Stimulated activated naive B cell treated with anti-CD40 and anti-IgM and Interleukin-4, amounts not matched to agents 10 μg/mL and 1 μg/mL and 100 μg/mL, for 72 hours (primary cell): ENCODE measurements around the gene FKBP2.
A peak's percentile ranks its signal among the peaks of the same experiment; 100 is the strongest.

Experiments
- ATAC-seq, 2 donors: fragments of 150-1000 bp; cut with Tn5 transposase; replicated peaks; 2 replicates each; pipeline ENCODE4 v1.10.0; 2021; ENCODE audit warnings: moderate library complexity in 1 of 2
- DNase-seq: peaks from one replicate; pipeline ENCODE4 v3.0.0; 2021
- H3K27ac Mint-ChIP-seq: one replicate; pipeline ENCODE4 v1.8.0; 2022; ENCODE audit warnings: mild to moderate bottlenecking, mixed read lengths
- H3K27me3 Mint-ChIP-seq, 2 donors: one replicate each; pipeline ENCODE4 v1.8.0; 2022; ENCODE audit warnings: mixed read lengths in 2 of 2
- H3K36me3 Mint-ChIP-seq, 2 donors: one replicate each; pipeline ENCODE4 v1.8.0; 2022; ENCODE audit warnings: mixed read lengths in 2 of 2, mild to moderate bottlenecking in 1 of 2
- H3K4me1 Mint-ChIP-seq, 2 donors: one replicate each; pipeline ENCODE4 v1.8.0; 2022; ENCODE audit warnings: mixed read lengths in 2 of 2, mild to moderate bottlenecking in 1 of 2
- H3K4me3 Mint-ChIP-seq, 2 donors: one replicate each; pipeline ENCODE4 v1.8.0; 2022; ENCODE audit warnings: mild to moderate bottlenecking in 2 of 2, mixed read lengths in 2 of 2, moderate library complexity in 1 of 2
- H3K9me3 Mint-ChIP-seq, 2 donors: one replicate each; pipeline ENCODE4 v1.8.0; 2022; ENCODE audit warnings: mixed read lengths in 2 of 2, mild to moderate bottlenecking in 1 of 2

Gene FKBP2

DNA sequence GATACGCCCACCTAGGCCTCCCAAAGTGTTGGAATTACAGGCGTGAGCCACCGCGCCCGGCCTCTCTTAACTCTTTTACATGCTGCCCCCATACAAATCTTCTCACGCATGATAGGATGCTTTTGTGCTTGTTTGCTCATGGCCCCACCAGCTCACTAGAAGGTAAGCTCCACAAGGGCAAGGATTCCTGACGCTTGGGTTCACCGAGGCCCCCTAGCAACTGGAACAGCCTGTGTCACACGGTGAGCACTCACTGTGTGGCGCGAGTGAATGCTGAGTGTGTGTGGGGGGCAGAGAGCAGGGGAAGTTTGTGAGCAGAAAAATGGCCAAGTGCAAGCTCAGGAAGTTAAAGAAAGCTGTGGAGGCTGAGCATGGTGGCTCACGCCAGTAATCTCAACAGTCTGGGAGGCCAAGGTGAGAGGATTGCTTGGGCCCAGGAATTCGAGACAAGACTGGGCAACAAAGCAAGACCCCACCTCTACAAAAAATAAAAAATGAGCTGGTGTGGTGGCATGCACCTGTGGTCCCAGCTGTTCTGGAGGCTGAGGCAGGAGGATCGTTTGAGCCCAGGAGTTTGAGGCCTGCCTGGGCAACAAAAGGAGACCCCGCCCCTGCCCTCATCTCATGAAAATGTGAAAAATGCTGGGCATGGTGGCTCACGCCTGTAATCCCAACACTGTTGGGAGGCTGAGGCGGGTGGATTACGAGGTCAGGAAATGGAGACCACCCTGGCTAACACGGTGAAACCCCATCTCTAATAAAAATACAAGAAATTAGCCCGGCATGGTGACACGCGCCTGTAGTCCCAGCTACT is 41.3 kb downstream of the FKBP2 start:
- no peak overlapping the region for H3K4me3 Mint-ChIP-seq
- H3K36me3 Mint-ChIP-seq, result peaks cover 19 to 30% of the 10 kb centered on the region in 2 donors
- no peak for DNase-seq
- no peak for ATAC-seq
- H3K27me3 Mint-ChIP-seq, result no peaks in the 10 kb centered on the region
- H3K27ac Mint-ChIP-seq, result no peak overlapping the region
- H3K9me3 Mint-ChIP-seq, result no peaks in the 10 kb centered on the region
- peaks cover 23 to 41% of the 10 kb centered on the region in 2 donors for H3K4me1 Mint-ChIP-seq

DNA sequence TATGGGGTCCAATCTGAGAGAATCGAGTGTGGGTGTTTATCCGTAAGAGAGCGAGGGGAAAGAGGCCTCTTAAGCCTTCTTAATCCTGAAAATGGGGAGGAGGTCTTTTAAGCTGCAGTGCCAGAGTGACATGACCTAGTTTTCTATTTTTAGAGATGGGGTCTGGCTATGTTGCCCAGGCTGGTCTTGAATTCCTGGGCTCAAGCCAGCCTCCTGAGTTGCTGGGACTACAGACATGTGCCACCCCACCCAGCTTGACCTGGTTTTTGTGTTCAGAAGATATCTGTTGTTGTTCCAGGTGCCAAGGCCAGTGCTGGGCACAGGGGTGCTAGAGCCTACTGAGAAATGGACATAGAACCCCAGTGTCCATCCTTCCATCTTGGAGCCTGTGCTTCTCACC is 42.2 kb downstream of the FKBP2 start:
- H3K4me3 Mint-ChIP-seq, result peak overlapping the region; percentile 45 to 68
- H3K27me3 Mint-ChIP-seq, result no peaks in the 10 kb centered on the region
- ATAC-seq (no peak), DNase-seq (no peak)
- peaks cover 25 to 47% of the 10 kb centered on the region in 2 donors for H3K4me1 Mint-ChIP-seq
- H3K36me3 Mint-ChIP-seq, result peaks cover 19 to 30% of the 10 kb centered on the region in 2 donors
- H3K9me3 Mint-ChIP-seq, result no peaks in the 10 kb centered on the region
- H3K27ac Mint-ChIP-seq, result no peak overlapping the region

DNA sequence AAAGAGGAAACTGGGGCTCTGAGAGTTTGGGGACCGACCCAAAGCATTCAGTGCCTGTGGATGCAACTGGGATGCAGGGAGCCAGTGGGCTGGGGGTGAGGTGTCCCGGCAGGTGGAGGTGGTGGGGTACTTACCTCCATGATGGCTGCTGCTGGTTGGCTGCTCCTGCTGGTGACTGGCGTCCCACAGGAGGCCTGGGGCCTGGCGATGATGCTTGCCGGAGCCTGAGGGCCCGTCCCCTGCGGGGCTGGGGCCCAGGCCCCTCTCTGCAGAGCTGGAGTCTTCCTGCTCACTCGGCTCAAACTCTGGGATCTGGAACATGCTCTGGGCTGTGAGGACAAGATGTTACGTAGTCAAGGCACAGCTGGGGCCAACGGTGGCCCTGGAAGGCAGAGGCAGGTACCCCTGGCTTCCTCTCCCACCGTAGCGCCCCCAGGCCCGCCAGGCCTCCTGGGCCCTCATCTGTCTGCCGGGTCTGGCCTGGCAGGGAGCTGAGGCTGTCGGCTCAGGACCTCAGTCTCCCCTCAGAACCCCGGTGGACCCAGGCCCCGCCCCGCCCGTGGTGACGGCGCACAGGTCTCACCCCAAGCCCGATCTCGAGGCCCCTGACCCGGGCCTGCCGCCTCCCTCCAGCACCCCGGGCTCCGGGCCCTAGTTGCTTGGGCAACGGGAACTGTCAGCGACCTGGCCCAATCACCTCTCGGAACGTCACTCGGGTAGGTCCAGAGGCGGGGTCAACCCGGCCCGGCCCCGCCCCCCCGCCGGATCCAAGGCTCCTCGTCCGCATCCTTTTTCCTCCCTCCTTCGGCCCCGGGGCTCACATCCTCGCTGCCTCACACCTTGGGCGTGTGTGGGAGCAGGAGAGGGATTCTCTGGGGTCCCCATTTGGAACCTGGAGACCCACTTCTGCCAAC is 43.4 kb downstream of the FKBP2 start, which contains the start of gene BAD:
BAD (minus strand) TSS at position 618 of the 914 bp plus-strand sequence; CDS start at position 321, 297 bp downstream.
- Mint-ChIP-seq H3K27me3 (no peaks in the 10 kb centered on the region), H3K27ac (peak within 1 kb of the TSS; percentile 97), H3K4me1 (peaks cover 24 to 43% of the 10 kb centered on the region in 2 donors), H3K36me3 (peaks cover 17 to 27% of the 10 kb centered on the region in 2 donors), H3K9me3 (no peaks in the 10 kb centered on the region), H3K4me3 (peak within 1 kb of the TSS; percentile 92 to 93)
- DNase-seq, result peak; percentile 88
- peak; percentile 89 to 91 for ATAC-seq

DNA sequence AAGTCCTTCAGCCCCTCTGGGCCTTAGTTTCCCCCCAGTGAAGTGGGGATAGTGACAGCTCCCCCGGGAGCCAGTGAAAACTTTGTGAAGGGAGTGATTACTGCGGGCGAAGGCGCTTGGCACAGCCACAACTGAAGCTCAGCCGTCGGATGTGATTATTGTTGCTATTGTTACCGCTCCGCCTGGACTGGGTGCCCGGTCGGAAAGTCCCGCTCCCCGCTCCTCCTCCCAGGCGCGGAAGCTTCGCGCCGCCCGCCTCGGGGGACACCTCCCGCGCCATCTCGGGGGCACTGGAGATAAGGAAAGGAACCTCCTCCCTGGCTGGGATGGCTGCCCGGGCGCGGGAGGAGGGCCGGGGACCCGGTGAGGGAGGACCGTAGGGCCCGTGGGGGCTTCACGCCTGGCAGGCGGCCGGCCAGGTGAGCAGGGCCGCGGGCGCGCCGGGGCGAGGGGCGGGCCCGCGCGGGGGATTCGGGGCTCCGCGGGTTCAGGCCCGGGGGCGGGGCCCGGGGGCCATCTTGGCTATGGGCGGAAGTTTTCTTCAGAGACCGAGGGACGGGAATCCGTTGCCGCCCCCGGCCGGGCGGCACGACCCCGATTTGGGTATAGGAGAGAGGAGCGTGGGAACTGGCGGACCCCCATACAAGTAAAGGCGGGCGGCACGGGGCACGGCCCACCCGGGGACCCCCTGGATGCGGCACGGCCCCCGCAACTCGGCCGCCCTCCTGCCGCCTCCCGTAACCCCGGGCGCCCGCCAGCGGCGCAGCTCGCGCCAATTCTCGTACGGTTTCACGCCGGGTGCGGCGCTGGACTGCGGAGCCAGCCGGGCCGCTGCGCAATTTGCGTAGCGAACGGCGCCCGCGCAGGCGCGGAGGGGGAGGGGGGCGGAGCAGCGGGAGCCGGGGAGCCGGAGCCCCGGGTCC is 44.3 kb downstream of the FKBP2 start, which contains the start of gene GPR137:
GPR137 (plus strand) TSS at position 887 of the 923 bp plus-strand sequence. CDS start 677 bp downstream, outside the sequence.
- Mint-ChIP-seq H3K9me3 (no peaks in the 10 kb centered on the region), H3K36me3 (peaks cover 14 to 29% of the 10 kb centered on the region in 2 donors), H3K4me1 (peaks cover 24 to 43% of the 10 kb centered on the region in 2 donors), H3K4me3 (peak within 1 kb of the TSS; percentile 92 to 93), H3K27me3 (no peaks in the 10 kb centered on the region), H3K27ac (peak within 1 kb of the TSS; percentile 97)
- ATAC-seq, result peak; percentile 70 to 73
- peak; percentile 85 for DNase-seq

DNA sequence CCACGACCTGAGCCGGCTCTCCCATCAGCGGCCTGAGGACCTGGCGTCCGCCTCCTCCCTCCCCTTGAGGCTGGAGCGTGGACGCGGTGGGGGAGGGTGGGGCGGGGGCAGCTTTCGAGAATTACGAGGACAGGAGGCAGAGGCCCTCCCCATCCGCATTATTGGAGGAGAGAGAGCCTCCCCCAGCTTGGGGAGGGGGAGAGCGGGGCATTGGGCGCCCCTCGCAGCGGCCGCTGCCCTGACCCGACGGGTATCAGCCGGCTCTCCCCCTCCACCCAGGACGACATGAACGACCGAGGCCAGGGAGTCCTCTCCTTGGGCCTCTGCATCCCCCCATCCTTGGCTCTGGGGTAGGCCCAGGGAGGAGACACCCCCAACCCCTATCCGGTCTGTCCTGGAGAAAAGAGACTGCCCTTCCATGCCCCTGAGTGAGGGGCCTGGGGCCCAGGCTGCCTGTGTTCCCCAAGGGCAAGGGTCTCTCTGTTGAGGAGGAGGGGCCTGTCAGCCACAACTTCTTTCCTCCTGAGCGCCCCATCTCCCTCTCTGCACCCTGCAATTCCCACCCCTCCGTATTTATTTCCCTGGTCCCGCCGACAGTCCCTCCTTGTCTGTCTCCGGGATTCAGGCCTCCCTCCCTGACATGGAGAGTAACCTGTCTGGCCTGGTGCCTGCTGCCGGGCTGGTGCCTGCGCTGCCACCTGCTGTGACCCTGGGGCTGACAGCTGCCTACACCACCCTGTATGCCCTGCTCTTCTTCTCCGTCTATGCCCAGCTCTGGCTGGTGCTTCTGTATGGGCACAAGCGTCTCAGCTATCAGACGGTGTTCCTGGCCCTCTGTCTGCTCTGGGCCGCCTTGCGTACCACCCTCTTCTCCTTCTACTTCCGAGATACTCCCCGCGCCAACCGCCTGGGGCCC is 45.2 kb downstream of the FKBP2 start:
- peaks cover 7 to 9% of the 10 kb centered on the region in 2 donors for H3K27me3 Mint-ChIP-seq
- DNase-seq, result no peak
- H3K36me3 Mint-ChIP-seq, result peaks cover 9 to 30% of the 10 kb centered on the region in 2 donors
- H3K27ac Mint-ChIP-seq, result peak overlapping the region; percentile 91
- H3K4me3 Mint-ChIP-seq, result peak overlapping the region; percentile 92 to 93
- ATAC-seq, result no peak
- peaks cover 27 to 50% of the 10 kb centered on the region in 2 donors for H3K4me1 Mint-ChIP-seq
- no peaks in the 10 kb centered on the region for H3K9me3 Mint-ChIP-seq

DNA sequence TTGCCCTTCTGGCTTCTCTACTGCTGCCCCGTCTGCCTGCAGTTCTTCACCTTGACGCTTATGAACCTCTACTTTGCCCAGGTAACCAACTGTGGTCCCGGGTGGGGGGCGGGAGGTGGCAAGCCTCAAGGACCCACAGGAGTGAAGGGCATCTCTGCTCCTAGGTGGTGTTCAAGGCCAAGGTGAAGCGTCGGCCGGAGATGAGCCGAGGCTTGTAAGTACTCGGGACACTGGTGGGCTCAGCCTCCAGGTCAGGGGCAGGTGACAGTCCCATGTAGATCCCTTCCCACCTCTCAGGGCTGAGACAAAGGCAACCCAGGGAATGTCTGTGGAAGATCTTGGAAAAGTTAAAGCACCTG is 45.9 kb downstream of the FKBP2 start:
- DNase-seq (no peak), ATAC-seq (no peak)
- no peaks in the 10 kb centered on the region for H3K9me3 Mint-ChIP-seq
- peak overlapping the region; percentile 90 to 93 for H3K4me3 Mint-ChIP-seq
- H3K27me3 Mint-ChIP-seq, result peaks cover 8 to 9% of the 10 kb centered on the region in 2 donors
- peak overlapping the region; percentile 91 for H3K27ac Mint-ChIP-seq
- H3K4me1 Mint-ChIP-seq, result peaks cover 27 to 44% of the 10 kb centered on the region in 2 donors
- peaks cover 5 to 23% of the 10 kb centered on the region in 2 donors for H3K36me3 Mint-ChIP-seq

DNA sequence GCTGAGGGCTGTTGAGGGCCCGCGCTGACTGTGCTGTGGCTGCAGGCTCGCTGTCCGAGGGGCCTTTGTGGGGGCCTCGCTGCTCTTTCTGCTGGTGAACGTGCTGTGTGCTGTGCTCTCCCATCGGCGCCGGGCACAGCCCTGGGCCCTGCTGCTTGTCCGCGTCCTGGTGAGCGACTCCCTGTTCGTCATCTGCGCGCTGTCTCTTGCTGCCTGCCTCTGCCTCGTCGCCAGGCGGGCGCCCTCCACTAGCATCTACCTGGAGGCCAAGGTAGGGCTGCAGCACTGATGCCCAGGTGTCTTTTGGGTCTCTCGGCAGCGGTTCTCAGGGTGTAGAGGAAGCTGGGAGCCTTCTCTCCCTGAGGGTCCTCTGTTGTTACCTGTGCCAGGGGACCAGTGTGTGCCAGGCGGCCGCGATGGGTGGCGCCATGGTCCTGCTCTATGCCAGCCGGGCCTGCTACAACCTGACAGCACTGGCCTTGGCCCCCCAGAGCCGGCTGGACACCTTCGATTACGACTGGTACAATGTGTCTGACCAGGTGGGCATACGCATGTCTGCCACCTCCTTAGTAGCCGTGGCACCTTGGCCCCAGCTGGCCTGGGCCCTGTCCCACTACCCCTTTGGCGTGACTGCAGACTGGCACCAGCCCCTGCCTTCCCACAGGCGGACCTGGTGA is 46.9 kb downstream of the FKBP2 start:
- Mint-ChIP-seq H3K27ac (peak overlapping the region; percentile 56), H3K27me3 (peaks cover 13 to 14% of the 10 kb centered on the region in 2 donors), H3K4me1 (peaks cover 27 to 47% of the 10 kb centered on the region in 2 donors), H3K9me3 (no peaks in the 10 kb centered on the region), H3K4me3 (peak overlapping the region in 1 of 2 donors; percentile 52), H3K36me3 (peaks cover 4 to 17% of the 10 kb centered on the region in 2 donors)
- DNase-seq (no peak), ATAC-seq (no peak)

DNA sequence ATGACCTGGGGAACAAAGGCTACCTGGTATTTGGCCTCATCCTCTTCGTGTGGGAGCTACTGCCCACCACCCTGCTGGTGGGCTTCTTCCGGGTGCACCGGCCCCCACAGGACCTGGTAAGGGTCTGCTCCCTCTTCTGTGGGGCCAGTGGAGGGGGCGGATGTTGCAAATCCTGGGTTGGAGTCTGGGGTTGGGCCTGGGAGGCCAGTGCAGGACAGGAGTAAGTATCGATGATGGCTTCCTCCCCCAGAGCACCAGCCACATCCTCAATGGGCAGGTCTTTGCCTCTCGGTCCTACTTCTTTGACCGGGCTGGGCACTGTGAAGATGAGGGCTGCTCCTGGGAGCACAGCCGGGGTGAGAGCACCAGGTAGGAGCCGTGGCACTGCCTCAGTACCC is 47.5 kb downstream of the FKBP2 start:
- Mint-ChIP-seq H3K27ac (no peak overlapping the region), H3K4me3 (no peak overlapping the region), H3K9me3 (no peaks in the 10 kb centered on the region), H3K27me3 (peaks cover 17 to 19% of the 10 kb centered on the region in 2 donors), H3K4me1 (peaks cover 23 to 46% of the 10 kb centered on the region in 2 donors), H3K36me3 (peaks cover 3 to 15% of the 10 kb centered on the region in 2 donors)
- DNase-seq (no peak), ATAC-seq (no peak)

DNA sequence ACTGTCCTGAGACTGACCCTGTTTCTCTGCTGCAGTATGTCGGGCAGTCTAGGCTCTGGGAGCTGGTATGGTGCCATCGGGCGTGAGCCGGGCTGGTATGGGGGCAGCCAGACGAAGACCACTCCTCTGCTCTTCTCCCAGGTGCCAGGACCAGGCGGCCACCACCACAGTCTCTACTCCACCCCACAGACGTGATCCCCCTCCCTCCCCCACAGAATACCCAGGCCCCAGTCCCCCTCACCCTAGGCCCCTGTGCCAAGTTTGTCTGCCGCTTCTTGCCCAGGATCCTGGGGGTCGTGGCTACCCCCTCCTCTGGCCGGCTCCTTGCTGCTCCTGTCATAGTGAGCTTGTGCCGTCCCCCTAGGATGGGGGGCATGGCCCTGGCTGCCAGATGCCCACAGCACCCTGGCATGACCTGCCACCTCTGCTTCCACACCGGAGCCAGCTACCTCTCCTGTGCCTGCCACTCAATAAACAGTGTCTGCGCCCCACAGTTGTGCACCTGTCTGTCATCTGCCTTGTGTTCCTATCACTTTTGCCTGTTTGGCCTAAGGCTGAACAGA is 48.2 kb downstream of the FKBP2 start:
- H3K4me3 Mint-ChIP-seq, result no peak overlapping the region
- H3K27me3 Mint-ChIP-seq, result peaks cover 21 to 24% of the 10 kb centered on the region in 2 donors
- ATAC-seq (no peak), DNase-seq (no peak)
- H3K36me3 Mint-ChIP-seq, result peaks cover 3 to 15% of the 10 kb centered on the region in 2 donors
- peaks cover 20 to 38% of the 10 kb centered on the region in 2 donors for H3K4me1 Mint-ChIP-seq
- no peaks in the 10 kb centered on the region for H3K9me3 Mint-ChIP-seq
- H3K27ac Mint-ChIP-seq, result no peak overlapping the region

DNA sequence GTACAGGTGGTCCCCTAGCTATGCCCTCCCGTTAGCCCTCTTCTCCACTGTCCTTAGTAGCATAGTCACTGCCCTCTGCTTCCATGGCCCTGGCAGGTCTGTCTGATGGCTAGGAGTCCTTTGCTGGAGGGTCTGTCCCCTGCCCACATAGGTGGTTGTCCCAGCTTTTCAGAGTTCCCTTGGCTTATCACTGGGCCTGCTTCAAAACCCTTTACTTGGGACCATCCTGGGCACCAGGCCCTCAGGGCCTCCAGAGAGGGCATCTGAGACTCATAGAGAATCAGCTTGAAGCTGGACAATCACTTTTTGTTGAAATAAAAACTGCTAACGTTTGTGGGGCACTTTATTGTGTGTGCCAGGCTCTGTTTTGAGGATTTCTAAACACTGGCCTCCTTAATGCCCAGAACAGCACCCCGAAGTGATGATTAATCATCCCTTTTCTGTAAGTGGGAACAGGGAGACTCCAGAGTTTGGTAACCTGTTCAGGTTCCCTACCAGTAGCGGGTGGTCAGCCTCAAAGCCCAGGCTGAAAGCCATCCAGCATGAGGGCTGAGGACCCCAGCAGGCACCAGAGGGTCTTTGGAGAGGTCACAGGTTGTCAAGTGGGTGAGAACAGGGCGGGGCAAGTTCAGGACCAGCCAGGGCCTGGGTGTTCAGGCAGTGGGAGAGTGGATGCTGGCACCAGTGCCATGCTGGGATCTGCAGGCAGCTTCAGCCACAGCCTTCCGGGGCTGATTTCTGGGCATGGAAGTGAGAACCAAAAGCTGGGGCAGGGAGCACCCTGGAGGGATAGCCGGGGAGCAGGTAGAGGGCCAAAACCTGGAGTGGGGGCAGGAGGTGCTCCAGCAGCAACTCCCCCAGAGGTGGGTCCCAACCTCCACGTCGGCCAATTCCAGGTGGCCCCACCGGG is 49.7 kb downstream of the FKBP2 start:
- peaks cover 3 to 15% of the 10 kb centered on the region in 2 donors for H3K36me3 Mint-ChIP-seq
- H3K4me1 Mint-ChIP-seq, result peaks cover 18 to 35% of the 10 kb centered on the region in 2 donors
- DNase-seq (no peak), ATAC-seq (no peak)
- H3K4me3 Mint-ChIP-seq, result peak overlapping the region; percentile 53 to 66
- no peaks in the 10 kb centered on the region for H3K9me3 Mint-ChIP-seq
- peaks cover 31 to 40% of the 10 kb centered on the region in 2 donors for H3K27me3 Mint-ChIP-seq
- peak overlapping the region; percentile 62 for H3K27ac Mint-ChIP-seq

DNA sequence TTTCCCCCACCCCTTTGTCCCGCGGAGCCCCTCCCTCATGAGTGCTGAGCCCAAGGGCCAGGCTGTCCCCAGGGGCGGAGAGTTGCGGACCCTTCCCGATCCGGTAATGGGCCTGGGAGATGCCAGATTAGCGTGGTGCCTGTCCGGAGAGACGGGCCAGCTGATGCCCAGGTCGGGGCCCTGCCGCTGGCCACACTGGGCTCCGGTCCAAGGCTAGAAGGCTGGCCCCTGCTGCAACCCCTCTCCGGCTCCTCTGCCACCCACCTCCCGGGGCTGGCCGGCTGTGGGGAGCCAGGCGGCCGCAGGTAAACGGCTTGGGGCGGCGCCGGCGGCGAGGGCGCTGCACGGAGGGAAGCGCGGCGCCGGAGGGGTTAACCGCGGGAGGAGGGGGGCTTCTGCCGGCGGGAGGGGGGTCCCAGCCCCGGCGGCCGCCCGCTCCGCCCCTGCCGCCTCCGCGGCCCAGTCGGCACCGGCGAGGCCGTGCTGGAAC is 50.4 kb downstream of the FKBP2 start, which contains the start of gene KCNK4:
KCNK4 (plus strand) TSS at position 41 of the 490 bp plus-strand sequence. CDS start 1,717 bp downstream, outside the sequence.
- Mint-ChIP-seq H3K9me3 (no peaks in the 10 kb centered on the region), H3K27ac (peak within 1 kb of the TSS; percentile 62), H3K4me1 (peaks cover 16 to 32% of the 10 kb centered on the region in 2 donors), H3K36me3 (peaks cover 3 to 15% of the 10 kb centered on the region in 2 donors), H3K27me3 (peaks cover 34 to 41% of the 10 kb centered on the region in 2 donors), H3K4me3 (peak within 1 kb of the TSS; percentile 66 to 79)
- ATAC-seq (peak in 1 of 2 donors; percentile 9), DNase-seq (no peak)
